NCI-H1694 (cell line): Measurements from ENCODE around the gene FAM89A.
A peak's percentile ranks its signal among the peaks of the same experiment; 100 is the strongest.
"Not testable (repeated sequence)": the region's sequence is repeated elsewhere in the genome, so short reads cannot be mapped to it uniquely, and the experiment has no call there.

ENCODE experiments used
- DNase-seq: peaks from one replicate; lab custom pipeline; 2025; lab: John Stamatoyannopoulos, UW

Gene FAM89A

DNA sequence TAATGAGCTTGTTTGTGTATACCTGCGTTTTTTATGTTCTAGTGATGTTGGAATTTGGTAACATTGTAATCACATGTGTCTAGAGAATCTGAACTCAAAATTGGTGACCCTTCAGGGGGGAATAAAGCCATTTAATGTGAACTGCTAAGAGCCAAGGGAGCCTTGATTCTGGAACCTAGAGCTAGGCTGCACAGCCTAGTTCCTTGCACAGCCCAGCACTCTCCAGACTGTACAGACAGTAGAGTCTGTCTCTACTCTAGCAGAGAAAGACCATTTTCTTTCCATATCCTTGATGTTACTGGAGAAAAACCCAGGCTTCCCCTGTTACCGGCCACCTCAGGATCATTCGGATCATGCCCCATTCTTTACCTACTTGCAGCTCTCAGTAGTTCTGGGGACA, 52.6 kb downstream of the FAM89A start:
- DNase-seq = no peak

DNA sequence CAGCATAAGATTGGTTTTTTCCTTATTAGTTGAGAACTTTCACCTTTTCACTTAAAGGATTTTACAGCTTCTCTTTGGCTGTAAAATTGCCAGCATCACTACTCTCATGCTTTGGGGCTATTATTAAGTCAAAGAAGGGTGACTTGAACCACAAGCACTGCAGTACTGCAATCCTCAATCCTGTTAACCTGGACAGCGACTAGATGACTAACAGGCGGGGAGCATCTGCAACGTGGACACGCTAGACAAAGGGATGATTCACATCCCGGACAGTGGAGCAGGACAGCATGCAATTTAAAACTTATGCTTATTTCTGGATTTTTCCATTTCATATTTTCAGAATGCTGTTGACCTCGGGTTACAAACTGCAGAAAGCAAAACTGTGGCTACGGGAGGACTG, 53.1 kb downstream of the FAM89A start:
- no peak for DNase-seq

DNA sequence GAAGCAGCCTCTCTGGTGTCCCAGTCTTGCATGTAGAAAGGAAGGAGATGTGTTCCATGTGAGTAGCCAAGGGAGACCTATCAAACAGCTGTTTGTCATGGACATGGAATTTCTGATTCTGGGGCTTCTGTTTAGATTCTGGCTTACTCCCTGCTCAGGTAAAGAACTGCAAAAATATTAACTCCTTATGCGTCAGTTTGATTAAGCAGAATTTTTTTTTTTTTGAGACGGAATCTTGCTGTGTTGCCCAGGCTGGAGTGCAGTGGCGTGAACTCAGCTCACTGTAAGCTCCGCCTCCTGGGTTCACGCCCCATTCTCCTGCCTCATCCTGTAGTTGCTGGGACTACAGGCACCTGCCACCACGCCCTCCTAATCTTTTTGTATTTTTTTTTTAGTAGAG, 54.3 kb downstream of the FAM89A start:
- no peak for DNase-seq

DNA sequence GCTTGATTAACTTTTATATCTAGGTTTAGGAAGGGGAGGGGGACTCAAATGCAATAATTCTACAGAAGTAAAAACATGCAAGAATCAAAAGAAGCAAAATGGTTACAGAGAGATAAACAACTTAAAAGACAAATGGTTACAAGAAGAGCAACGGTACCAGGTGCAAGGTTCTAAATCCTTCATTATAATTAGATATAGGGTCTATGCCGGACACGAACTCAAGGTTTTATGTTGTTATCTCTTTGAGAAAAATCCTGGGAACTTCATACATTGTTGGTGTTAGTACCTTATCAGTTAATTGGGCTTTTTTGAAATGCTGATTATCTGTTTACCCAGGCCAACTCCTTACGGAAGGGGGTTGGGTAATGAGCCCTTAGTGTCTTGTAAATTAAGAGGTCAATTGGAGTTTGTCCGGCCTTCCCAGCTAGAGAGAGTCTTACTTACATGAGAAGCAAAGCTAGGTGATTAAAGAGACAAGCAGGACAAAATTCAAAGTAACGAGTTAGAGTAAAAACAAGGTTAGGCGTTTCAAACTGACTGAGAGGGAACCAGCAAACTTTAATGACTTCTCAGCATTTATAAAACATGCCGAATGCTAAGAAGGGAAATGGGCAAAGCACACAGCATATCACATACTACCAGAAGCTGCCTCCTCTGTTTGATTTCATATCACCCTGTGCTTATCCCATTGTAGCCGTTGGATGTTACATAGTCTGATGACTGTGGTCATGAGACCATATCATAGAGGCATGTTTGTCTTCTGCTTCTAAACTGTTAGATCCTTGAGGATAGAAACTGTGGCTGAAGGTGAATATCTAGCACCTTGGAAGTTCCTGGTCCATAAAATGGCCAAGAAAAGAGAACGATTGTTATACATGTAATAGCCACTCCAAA, 55.2 kb downstream of the FAM89A start:
- not testable (repeated sequence) for DNase-seq

DNA sequence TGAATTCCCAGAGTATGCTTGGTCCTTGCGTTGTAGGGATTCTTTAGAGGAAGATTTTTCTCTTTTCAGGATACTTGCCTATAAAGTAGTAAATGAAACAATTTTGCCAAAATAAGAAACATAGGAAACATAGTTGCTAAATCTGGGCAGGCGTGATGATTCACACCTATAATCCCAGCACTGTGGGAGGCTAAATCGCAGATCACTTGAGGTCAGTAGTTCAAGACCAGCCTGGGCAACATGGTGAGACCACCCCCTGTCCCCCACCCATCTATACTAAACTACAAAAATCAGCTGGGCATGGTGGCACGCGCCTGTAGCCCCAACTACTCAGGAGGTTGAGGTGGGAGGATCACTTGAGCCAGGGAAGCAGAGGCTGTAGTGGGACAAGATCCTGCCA, 56.2 kb downstream of the FAM89A start:
- no peak for DNase-seq

DNA sequence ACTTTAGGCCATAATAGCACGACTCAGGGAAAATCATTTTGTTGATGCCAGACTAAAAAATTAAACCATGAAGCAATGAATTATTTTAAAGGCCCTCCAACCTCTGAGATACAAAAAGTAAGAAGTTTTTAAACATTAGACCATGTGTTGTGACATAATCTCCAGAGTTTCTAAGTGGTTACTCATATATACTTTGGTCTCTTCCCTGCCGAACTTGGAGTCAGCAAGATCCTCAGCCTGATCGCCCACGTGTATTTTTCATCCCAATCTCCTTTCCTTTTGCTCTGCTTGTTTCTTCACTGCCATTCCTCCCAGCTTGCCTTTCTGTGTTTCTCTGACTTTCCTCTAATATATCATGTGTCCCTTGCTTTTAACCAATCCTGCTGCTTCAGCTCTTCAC, 57.4 kb downstream of the FAM89A start:
- no peak for DNase-seq

DNA sequence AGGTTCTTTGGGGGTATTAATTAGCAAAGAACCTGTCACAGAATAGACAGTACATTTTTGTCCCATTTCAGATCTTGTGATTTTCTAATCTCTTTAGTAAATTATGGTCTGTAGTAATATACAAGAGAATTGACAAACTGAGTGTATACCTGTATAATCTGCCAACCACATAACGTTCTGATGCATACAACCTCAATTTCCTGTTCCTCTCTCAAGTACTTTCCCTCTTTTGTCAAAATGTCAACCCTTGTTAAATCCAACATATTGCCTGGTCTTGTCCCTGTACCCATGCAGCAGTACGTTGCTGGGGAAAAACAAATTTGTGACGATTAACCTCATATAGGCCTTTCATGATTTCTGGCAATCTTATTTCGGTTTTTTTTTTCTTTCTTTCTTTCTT, 60.1 kb downstream of the FAM89A start:
- no peak for DNase-seq

DNA sequence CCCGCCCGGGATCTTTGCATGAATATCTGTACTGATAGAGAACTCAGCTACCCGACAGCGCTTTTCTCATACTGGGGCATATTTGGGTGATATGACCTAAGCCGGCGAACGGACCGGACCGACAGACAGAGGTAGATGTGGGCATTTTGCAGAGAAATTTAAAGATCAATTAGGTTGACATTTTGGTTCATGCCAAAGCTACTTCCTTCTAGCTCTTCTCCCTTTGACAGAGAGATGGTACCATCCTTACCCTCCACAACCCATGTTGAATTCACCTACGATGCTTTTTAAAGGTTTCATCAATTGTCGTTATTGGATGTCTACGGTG, 60.7 kb downstream of the FAM89A start:
- no peak for DNase-seq

DNA sequence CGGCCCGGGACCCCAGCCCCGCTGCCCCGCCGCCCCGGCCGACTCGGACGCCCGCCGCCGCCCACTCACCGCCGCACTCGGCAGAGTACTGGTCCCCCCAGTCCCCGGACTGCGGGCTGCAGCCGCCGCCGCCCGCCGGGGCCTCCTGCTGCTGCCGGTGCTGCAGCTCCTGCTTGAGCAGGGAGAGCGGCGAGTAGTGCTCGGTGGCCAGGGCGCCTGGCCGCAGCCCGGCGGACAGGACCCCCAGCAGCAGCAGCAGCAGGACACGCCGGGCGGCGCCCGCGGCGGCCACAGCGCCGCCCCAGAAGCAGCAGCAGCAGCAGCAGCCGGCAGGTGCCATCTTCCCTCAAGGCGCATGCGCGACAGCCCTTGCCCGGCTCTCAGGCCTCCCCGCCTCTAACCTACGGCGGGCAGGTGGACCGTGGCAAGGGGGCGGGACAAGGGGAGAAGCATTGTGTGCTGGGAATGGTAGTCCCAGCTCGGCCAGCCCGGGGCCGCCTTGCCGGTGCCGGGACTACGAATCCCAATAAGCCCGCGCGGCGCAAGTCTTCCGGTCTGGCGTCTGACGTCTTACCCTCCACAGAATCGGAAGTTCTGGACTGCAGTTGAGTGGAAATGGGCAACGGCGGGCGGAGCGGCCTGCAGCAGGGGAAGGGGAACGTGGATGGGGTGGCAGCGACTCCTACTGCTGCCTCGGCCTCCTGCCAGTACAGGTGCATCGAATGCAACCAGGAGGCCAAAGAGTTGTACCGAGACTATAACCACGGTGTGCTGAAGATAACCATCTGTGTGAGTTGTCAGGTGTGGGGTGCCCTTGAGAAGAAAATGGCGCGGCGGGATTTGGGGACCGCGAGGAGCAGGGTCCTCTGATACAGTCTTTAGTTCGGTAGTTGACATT, 61.3 kb downstream of the FAM89A start, which contains the start of the genes ARV1 and TTC13:
Gene ARV1, plus strand, starts transcription at position 604 of the 898 bp plus-strand sequence. Its CDS starts 12 bp downstream, at position 616.
Gene TTC13, minus strand, starts transcription at position 371 of the 898 bp plus-strand sequence. Its CDS starts 31 bp downstream, at position 340.
- peak; percentile 98 for DNase-seq

DNA sequence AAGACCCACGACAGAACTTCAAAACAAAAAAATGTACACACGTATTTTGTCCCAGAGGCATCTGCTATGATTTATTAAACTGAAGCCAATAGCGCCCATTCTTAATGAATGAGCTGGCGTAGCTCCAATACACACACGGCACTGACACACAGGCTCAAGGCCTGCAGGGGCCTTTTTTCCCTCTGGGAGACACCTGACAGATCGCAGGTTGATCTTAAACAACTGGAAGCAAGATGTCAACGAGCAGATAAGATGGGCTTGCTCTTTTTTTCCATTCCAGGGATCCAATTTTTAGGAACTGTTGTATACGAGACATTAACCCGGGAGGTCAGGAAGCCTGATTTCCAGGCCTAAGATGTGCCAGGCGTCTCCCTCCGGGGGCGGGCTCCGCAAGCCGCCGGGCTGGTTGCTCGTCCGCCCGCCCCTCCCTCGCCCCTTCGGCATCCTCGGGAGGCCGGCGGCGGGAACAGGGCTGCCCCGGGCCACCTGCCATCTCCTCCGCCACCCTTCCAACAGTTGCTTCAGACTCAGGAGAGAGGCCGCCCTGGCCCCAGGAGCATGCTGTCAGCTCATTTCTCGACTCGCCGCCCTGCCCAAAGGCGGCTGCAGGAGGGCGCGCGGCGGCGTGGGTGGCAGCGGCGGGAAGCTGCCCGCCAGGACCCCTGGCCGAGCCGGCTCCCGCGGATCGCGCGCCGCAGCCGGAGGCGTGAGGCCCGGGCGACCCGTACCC, 62.1 kb downstream of the FAM89A start:
- peak; percentile 69 for DNase-seq

DNA sequence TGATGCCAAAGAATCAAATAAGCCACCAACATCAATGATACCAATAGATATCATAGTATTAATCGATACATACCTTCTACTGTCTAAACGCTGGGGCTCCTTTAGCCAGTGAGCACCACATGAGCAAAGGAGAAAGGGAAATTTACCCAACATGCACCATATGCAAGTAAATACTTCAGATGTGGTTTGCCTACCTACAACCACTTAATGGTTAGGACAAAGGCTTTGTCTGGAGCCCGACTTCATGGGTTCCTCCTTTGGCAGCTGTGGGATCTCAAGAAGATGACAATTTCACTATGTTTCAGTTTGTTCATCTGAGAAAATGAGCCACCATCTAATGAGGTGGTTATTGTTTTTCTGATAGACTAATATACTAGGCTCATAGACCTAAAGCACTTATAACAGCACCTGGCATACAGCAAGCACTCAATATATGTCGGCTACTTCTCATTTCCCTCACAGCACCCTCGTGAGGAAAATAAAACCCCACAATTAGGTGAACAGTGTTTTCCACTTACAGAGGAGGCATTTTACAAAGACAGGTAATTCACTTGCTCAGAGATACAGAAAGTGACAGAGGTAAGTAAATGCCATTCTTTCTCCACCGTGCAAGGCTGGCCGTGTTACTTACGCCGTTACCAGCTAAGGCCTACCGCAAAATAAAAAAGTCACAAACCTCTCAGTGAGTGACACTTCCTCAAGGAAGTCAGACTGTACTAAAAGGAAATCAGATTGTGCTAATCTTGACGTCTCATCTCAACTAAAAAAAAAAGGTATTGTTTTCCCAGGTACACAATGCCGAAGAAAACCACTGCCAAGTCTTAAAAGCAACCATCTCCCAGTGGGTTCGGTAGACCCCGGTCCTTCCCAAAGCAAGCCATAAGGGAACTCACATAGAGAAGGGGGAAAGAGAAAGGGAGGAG, 63.0 kb downstream of the FAM89A start:
- DNase-seq = no peak

DNA sequence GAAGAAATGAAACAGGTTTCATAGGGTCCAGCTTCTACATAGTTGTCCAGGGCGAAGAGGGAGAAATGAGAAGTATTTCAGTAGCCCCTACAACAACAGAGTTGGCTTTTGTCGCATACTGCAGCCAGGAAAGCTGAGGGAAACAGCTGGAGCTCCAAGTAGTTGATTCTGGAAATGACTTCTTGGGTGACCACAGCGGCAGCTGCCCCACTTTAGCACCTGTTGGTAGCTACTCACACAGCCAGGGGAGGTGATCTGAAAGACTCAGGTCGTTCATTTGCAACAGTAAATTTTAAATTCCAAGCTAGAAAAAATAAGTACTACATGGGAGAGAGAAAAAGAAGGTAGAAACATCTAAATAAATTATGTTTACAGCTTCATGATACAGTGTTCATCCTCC, 63.7 kb downstream of the FAM89A start:
- no peak for DNase-seq

DNA sequence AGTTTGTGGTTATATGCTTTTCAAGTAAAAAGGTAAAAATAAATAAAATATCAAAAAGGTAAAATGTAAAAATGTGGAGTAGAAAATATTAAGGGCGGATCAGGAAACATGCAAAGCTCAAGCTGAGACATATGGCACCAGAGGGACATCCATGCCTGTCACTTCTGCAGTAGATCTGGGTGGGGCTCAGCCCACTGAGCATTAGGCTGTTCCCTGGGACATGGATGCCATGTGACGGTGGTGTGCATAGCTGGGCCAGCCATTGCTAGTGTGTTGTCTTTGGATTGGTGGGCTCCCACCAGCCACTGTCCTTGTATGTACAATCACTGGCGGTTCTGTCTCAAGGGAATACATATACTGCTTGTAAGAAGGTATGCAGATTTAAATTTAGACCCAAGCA, 64.4 kb downstream of the FAM89A start:
- DNase-seq = no peak

DNA sequence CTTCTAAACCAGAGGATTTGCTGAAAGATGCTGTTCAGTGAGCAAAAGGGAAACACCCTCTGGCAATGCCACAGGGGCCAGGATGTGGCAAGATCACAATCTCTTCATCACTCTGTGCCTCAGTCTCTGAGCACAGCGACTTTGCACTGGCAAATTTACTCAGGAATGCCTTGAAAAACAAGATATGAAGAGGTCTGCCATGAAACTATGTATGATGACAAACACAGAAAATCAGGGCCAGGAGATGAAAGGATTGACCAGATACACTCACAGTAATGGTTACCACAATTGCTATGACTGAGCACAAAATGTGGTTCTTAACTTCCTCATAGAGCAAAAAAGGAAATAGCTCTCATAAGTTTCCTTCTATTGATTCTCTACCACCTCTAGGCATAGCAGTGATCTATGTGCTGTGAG, 67.2 kb downstream of the FAM89A start:
- DNase-seq = no peak

DNA sequence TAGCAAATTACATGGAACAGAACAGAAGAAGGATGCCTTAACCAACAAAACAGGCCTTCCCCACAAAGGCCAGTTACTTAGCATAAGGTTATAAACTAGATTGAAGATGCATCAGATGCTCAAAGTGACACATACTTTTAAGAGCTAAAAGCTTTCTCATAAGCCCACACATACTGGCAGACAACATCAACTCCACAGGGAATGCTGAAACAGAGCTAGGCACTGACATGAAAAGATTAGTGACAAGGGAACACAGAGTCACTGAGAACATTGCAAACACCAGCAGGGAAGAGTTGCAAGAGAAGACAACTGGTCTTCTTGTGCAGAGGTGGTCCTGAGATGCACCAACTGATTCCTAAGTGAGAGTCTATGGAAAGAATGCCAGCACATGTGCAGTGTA, 68.3 kb downstream of the FAM89A start:
- DNase-seq = no peak

DNA sequence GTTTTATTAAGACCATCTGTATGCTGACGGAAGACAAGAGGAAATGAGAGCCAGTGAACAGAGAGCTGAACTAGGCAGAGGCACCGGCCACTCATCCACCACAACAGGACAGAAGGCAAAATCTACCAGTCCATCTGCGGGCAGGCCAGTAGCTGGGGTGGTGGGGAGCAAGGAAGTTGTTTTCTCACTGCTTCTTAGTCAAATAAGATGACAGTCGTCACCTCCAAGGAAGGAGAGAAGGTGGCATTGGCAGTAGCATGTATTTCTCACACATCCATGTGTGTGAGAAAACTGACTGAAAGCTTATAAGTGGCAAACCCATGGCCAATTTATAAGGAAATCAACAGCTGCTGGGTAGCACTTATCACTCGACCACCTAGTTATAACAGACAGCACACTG, 69.6 kb downstream of the FAM89A start:
- no peak for DNase-seq
